UCSD-AML1 (cell line): Measurements from ENCODE around the gene ZSCAN5C.
"Not testable (repeated sequence)": the region's sequence is repeated elsewhere in the genome, so short reads cannot be mapped to it uniquely, and the experiment has no call there.

ENCODE experiments used
- DNase-seq: peaks from one replicate; lab custom pipeline; 2025; ENCODE audit not compliant: unreplicated experiment; lab: John Stamatoyannopoulos, UW

Gene ZSCAN5C

DNA sequence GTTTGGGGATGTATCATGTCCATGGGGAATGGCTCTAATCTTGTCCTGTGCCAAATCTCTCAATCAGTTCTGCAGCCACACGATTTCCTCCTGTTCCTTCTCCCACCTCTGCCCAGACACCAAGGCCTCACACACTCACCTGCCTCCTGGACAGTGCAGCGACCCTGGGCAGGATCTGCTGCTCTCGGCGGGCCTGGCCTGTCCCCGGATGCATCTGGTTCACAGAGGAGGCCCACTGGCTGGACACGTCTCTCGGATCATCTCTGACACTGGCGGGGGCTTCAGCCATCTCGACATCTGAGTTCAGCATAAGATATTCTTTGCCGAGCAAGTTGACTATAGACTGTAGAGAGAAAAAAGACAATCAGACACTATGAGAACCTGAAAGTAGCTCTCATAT, 10.4 kb upstream of the ZSCAN5C start:
- DNase-seq: no peak

DNA sequence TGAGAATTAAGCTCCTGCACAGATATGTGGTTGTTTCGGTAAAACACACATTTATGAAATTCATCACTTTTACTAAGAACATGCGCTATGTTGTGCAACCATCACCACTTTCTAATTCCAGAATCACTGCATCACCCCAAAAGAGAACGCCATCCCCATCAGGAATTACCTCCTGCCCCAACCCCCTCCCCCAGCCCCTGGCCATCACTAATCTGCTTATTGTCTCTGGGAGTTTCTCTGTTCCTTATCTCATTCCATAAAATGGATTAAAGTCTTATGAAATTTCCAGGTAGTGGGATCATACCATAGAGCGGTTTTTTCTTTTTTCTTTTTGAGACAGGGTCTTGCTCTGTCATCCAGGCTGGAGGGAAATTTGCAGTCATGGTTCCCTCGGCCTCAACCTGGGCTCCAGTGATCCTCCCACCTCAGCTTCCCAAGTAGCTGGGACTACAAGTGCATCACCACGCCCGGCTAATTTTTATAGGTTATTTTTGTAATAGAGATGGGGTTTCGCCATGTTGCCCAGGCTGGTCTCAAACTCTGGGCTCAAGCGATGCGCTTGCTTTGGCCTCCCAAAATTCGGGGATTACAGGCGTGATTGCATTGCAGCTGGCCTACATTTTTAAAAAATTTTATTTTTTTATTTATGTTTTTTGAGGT, 8.0 kb upstream of the ZSCAN5C start:
- no peak for DNase-seq

DNA sequence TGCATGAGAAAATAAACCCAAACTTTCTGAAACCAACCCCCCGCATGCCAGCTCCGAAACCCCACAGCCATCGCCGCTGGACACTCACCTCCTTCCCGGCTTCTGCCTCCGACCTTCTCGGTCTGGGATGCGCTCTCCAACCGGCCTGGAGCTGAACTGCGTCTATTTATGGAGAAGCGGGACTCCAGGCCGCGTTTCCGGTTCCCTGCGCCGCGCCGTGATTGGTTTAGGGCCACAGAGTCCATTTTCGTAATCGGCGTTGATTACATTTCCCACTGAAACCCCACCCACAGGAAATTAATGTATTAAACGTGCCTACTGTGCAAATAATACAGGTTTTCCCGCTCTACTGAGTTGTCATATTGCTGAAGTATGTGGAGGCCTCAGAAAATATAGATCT, 4.4 kb upstream of the ZSCAN5C start, which contains the start of gene ZSCAN5B:
ZSCAN5B (minus strand) TSS at position 138 of the 400 bp plus-strand sequence. CDS start 4,731 bp downstream, outside the sequence.
- DNase-seq: not testable (repeated sequence)

GRCh38 chr19:56199687-56200086, 2.4 kb upstream of the ZSCAN5C start:
- DNase-seq: no peak

DNA sequence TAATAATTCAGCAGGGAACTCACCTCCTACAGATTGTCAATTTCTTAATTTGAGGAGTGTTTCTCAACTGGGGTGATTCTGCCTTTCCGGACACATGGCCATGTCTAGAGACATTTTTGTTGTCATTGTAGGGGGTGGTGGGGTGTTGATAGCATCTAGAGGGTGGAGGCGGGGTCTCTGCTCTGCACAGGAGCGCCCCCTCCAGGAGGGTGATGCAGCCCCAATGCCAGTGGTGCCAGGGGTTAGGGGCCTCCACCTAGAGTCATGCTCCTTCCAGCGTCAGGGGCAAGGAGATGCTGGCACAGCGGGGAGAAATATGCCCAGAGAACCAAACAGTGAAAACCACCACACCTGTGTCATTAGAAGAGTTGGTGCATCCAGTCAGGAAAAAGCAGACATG, 5.5 kb downstream of the ZSCAN5C start:
- DNase-seq: not testable (repeated sequence)

GRCh38 chr19:56209091-56209490, 7.0 kb downstream of the ZSCAN5C start:
- no peak for DNase-seq

- not testable (repeated sequence) for DNase-seq
Measured at GRCh38 chr19:56210036-56210435, 8.0 kb downstream of the ZSCAN5C start.

DNA sequence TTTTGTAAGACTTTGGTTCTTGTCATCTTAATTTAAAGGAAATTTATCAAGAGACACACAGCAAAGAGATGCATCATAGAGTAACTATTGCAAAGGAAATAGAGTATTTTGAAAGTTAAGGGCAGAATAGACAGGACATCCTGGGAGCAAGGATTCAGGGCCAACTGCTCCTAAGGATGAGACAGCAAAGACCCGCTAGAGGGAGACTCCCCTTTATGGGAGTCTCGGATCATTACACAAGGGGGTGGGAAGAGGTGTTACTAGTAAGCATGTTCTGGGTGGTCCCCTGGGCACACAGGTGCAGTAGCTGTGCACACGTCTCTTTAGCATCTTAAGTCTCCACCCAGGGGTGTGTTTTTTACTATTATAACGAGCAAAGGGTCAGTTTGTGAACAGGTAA, 9.6 kb downstream of the ZSCAN5C start:
- DNase-seq: no peak

DNA sequence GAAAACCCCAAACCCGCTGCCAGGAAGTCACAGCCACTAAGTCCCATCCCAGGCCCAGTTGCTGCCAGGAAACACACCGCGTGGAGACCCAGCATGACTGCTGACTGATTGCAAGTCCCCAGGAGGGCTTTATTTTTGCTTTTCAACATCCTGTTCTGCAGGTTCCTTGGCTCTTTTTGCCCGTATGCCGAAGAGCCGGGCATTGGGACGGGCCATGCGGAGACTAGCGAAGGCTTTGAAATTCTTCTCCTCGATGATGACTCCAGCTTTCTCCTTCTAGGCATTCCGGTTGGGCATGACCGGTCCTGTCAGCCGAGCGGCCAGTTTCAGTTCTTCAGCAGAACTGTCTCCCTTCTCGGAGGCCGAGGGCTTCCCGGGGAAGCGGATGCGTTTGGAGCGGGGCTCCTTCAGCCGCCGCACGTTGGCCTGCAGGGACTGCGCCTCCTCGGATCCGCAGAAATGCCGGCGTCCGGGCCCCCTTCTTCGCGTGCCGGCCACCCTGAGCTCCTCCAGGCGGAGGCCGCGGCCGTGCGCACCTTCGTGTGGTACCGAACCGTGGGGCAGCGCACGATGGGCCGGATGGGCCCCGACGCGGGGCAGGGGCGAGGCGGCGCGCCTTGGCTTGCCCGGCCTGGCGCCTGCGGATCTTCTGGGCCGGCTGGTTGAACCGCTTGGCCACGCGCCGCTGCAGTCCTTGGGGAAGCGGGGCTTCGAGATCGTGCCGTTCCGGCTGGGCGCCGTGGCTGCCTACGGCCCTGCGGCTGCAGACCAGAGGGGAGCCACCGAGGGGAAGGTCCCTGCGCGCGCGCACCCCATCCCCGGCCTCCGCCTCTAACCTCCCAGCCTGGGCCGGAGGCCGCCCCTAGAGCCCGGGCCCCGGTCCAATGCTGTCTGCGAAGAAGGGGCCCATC, 15.2 kb downstream of the ZSCAN5C start:
- DNase-seq: peak; percentile 27

GRCh38 chr19:56218961-56219360, 16.9 kb downstream of the ZSCAN5C start:
- no peak for DNase-seq

DNA sequence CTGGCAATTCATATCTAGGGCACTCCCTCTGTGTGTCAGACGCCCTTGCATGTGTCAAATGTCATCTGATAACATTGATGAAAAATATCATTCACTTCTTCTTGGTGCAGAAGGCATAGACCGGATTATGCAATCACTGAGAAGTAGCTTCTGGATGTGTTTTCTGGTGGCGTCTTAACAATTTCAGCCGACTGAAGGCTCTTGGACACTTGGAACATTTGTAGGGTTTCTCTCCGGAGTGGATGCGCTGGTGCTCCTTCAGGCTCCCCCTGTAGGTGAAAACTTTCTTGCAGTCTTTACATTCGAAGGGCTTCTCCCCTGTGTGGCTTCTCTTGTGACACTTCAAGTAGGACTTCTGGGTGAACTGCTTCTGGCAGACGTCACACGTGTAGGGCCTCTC, 19.4 kb downstream of the ZSCAN5C start:
- DNase-seq: peak; percentile 12

DNA sequence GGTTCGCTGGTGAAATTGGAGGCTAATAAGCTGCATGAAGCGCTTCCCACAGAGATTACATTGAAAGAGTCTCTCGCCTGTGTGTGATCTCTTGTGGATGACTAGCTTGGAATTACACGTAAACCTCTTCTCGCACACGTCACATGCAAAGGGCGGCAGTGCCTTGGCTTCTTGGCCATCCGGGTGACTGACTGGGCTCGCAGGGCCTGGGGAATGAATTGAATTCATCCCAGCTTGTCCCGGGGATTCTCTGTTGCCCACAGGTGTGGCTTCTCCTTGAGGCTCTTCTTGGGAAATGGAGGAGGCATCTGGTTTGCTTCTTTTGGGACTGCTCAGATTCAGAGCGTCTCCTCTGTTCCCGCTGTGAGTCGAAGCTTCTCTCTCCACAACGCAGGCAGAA, 19.8 kb downstream of the ZSCAN5C start:
- no peak for DNase-seq

GRCh38 chr19:56222901-56223300, 20.8 kb downstream of the ZSCAN5C start:
- no peak for DNase-seq

- DNase-seq: no peak
Measured at GRCh38 chr19:56223481-56223880, 21.4 kb downstream of the ZSCAN5C start.

DNA sequence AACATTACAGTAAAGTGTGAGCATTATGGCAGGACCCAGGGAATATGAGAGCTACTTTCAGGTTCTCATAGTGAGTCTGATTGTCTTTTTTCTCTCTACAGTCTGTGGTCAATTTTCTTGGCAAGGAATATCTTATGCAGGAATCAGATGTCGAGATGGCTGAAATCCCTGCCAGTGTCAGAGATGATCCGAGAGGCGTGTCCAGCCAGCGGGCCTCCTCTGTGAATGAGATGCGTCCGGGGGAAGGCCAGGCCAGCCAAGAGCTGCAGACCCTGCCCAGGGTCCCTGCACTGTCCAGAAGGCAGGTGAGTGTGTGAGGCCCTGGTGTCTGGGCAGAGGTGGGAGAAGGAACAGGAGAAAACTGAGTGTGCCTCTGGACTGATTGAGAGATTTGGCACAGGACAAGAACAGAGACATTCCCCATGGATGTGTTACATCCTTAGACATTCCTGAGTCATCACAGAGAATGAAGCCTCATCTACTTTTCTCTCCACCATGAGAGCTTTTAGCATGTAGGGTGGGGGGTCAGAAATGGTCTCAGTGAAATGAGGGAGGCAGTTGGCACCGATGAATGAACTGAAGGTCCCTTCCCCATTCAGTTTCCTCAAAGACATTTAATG, 43.2 kb downstream of the ZSCAN5C start:
- DNase-seq: no peak

DNA sequence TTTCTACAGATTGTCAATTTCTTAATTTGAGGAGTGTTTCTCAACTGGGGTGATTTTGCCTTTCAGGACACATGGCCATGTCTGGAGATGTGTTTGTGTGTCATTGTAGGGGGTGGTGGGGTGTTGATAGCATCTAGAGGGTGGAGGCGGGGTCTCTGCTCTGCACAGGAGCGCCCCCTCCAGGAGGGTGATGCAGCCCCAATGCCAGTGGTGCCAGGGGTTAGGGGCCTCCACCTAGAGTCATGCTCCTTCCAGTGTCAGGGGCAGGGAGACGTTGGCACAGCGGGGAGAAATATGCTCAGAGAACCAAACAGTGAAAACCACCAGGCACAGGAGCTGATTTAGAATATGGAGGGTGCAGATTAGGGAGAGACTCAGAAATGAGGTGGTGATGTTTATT, 43.7 kb downstream of the ZSCAN5C start:
- DNase-seq: not testable (repeated sequence)

DNA sequence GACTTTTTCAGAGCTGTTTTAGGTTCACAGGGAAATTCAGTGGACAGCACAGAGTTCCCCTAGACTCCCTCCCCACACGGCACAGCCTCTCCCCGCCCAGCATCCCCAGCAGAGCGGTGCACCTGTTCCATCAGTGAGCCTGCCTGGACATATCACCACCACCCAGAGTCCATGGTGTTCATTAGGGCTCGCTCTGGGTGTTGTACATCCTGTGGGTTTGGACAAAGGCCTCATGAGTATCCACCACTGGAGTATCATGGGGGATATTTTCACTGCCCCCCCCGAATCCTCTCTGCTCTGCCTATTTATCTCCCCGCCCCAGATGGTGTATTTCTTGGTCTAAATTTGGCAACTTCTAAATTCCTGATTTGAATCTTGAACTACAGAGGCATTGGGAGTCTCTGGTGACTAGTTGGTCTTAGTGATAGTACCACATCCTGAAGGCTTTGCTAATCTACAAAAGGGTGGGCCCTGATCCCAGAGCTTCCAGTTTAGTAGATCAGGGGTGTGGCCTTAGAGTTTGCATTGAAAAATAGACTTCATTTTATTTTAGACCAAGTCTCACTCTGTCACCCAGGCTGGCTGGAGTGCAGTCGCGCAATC, 46.8 kb downstream of the ZSCAN5C start:
- not testable (repeated sequence) for DNase-seq

DNA sequence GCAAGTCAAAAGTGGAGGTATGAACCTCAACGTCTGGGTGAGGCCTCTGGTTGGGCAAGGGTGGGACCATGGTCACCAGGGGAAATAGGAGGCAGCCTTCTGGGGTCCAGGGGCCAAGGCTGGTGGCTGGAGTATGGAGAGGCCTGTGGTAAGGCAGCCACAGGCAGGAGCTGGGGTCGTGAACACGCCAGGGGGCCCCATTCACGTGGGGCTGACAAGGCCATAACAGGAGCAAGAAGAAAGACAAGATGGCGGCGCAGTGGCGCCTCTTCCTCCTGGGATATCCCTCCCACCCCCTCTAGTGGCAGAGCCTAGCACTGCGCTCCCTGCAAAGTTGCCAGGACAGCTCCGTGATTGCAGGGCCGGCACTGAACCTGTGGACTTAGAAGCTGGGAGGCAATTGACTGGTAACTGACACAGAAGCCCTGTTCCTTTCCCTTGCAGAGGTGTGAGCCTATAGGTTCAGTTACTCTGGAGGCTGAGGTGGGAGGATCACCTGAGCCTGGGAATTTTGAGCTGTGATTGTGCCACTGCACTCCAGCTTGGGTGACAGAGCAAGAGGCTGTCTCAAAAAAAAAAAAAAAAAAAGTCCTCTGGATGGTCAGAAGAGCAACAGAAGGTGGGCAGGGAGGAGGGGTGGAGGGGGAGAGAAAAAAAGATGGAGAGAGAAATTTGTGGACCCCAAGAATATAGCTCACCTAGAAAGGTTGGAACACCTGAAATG, 50.8 kb downstream of the ZSCAN5C start:
- peak; percentile 71 for DNase-seq

DNA sequence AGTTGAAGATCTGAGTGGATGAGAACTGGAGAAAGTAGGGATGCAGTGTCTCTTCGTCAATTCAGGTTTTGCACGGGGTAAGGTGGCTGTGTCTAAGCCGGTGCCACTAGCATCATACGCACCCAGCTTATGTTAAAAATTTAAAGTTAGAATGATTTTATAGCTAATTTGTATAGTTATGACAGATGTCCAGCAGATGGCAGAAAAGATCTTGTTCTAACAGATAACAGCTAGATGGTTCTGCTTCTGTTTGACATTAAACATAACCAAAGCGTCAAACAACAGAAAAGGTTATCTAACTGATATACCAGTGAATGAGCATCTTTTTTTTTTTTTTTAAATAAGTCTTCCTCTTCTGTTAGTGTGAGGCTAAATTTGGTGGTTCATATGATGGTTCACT, 51.7 kb downstream of the ZSCAN5C start:
- DNase-seq: no peak

- no peak for DNase-seq
Measured at GRCh38 chr19:56258272-56258671, 56.2 kb downstream of the ZSCAN5C start.
